GM23248 (cell line): ENCODE measurements around the gene ANO8.

Source experiments
- EZH2 ChIP-seq: fragments of 200-600 bp; sonication (generic); IDR thresholded peaks from 2 replicates; pipeline ENCODE4 v1.6.1; 2018; ENCODE audit warnings: antibody characterized with exemption, mild to moderate bottlenecking; ENCODE audit not compliant: insufficient read depth, poor library complexity, severe bottlenecking
- EZH2phosphoT487 ChIP-seq: fragments of 200-600 bp; sonication (generic); IDR thresholded peaks from 2 replicates; pipeline ENCODE4 v1.6.1; 2018; ENCODE audit warnings: antibody characterized with exemption, moderate library complexity, mild to moderate bottlenecking, low read depth; ENCODE audit not compliant: insufficient read depth

DNA sequence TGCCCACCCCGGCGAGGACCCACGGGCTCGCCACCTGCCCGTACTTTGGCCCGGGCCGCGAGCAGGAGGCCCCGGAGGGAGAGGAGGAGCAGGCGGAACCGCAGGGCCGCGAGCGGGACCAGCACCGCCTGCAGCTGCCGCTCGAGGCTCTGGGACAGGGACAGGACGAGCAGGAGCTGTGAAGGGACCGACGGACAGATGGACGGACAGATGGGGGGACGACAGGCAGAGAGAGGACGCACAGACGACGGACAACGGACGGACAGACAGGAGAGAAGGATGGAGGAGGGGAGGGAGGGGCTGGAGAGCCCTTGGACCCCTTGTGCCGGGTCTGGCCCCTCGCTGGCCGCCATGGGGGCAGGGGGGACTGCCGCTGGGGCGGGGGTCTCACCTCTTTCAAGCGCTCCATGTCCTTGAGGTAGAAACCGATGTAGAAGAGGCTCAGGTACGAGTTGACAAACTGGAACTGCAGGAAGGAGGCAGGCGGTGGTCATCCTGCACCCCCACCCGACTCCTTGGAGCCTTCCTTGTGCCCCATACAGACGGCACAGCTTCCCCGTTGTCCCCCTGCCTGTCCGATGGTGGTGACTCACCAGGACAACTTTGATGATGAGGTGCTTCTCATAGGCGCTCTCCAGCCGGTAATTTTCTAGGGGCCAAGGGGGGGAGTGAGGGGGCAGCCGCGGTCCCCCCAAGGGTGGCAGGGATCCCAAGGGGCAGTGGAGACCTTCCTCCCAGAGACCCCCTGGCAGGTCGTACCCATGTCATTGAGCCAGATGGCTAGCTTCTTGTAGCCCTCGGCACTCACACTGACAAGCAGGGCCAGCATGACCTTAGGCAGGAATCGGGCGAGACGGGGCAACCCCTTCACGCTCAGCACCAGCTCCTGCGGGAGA is 5.0 kb downstream of the ANO8 start:
- TF ChIP-seq EZH2phosphoT487 (no peak), EZH2 (no peak)
